Ishikawa (cell line): ENCODE results near the gene EDEM3.

ENCODE experiments used
- CEBPB ChIP-seq: IDR thresholded peaks from 2 replicates; pipeline ENCODE4 v1.6.1; 2012
- CREB1 ChIP-seq: IDR thresholded peaks from 2 replicates; pipeline ENCODE4 v1.6.1; 2012; ENCODE audit warnings: low read depth
- EGR1 ChIP-seq: IDR thresholded peaks from 2 replicates; pipeline ENCODE4 v1.6.1; 2012
- EP300 ChIP-seq: IDR thresholded peaks from 2 replicates; pipeline ENCODE4 v1.6.1; 2012; ENCODE audit warnings: borderline replicate concordance
- FOXM1 ChIP-seq: IDR thresholded peaks from 2 replicates; pipeline ENCODE4 v1.6.1; 2012; ENCODE audit warnings: low read depth, borderline replicate concordance
- NFIC ChIP-seq: IDR thresholded peaks from 2 replicates; pipeline ENCODE4 v1.6.1; 2012
- RAD21 ChIP-seq: IDR thresholded peaks from 2 replicates; pipeline ENCODE4 v1.6.1; 2012; ENCODE audit warnings: low read depth
- TAF1 ChIP-seq: IDR thresholded peaks from 2 replicates; pipeline ENCODE4 v1.6.1; 2012; ENCODE audit warnings: low read depth, mild to moderate bottlenecking
- TCF12 ChIP-seq: IDR thresholded peaks from 2 replicates; pipeline ENCODE4 v1.6.1; 2012; ENCODE audit warnings: low read depth
- TEAD4 ChIP-seq: IDR thresholded peaks from 2 replicates; pipeline ENCODE4 v1.6.1; 2012
- YY1 ChIP-seq: IDR thresholded peaks from 2 replicates; pipeline ENCODE4 v1.6.1; 2012; ENCODE audit warnings: low read depth
- ZBTB7A ChIP-seq: IDR thresholded peaks from 2 replicates; pipeline ENCODE4 v1.6.1; 2012; ENCODE audit warnings: low read depth
- TF ChIP-seq, protein P1 (sequence below): IDR thresholded peaks from 2 replicates; pipeline ENCODE4 v1.6.1; 2012; ENCODE audit warnings: low read depth, mild to moderate bottlenecking
- TF ChIP-seq, protein P2 (sequence below): IDR thresholded peaks from 2 replicates; pipeline ENCODE4 v1.6.1; 2012
- TF ChIP-seq, protein P3 (sequence below): IDR thresholded peaks from 2 replicates; pipeline ENCODE4 v1.6.1; 2012

EDEM3 gene

DNA sequence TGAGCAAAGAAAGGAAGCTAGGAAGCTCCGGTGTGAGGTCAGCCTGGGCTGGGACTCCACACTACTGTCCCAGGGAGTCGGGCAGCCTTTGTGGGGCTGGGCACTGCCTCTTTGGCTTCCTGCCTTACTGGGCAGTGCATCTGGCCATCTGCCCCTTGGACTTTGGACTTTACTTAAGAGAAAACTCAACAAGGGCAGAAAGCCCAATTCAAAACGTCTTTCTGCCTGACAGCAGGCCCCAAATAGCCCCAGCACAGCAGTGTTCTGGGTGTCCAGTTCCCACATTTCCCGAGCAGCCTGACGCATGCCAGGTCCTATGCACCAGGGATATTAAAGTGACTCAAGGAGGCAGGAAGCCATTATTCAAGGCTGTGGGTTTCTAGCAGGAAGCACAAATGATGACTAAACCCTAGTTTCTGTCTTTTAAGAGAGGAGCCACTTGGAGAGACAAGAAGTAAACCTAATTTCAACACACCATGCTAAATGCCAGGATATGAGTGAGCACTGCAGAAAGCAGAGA is 37.9 kb upstream of the EDEM3 start:
- TF ChIP-seq CEBPB (no peak), TAF1 (no peak), EP300 (no peak), NFIC (no peak)
- TF ChIP-seq, protein P1, sequence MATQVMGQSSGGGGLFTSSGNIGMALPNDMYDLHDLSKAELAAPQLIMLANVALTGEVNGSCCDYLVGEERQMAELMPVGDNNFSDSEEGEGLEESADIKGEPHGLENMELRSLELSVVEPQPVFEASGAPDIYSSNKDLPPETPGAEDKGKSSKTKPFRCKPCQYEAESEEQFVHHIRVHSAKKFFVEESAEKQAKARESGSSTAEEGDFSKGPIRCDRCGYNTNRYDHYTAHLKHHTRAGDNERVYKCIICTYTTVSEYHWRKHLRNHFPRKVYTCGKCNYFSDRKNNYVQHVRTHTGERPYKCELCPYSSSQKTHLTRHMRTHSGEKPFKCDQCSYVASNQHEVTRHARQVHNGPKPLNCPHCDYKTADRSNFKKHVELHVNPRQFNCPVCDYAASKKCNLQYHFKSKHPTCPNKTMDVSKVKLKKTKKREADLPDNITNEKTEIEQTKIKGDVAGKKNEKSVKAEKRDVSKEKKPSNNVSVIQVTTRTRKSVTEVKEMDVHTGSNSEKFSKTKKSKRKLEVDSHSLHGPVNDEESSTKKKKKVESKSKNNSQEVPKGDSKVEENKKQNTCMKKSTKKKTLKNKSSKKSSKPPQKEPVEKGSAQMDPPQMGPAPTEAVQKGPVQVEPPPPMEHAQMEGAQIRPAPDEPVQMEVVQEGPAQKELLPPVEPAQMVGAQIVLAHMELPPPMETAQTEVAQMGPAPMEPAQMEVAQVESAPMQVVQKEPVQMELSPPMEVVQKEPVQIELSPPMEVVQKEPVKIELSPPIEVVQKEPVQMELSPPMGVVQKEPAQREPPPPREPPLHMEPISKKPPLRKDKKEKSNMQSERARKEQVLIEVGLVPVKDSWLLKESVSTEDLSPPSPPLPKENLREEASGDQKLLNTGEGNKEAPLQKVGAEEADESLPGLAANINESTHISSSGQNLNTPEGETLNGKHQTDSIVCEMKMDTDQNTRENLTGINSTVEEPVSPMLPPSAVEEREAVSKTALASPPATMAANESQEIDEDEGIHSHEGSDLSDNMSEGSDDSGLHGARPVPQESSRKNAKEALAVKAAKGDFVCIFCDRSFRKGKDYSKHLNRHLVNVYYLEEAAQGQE, result no peak

DNA sequence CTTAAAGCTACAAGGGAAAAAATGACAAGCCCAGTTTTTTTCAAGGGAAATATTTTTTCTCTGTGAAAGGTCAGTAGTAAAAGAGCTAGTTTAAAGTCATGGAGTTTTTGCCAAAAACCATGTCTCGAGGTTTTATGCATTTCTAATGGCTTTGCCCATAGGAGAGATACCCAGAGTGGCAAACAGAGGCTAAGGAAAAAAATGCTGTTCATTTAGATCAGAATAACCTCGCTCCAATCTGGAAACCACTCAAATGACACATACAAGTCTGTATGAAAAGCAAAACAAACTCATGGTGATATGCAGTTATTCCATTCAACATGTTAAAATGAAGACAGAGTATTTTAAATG is 36.9 kb upstream of the EDEM3 start:
- TF ChIP-seq TEAD4 (no peak), TCF12 (no peak)
- TF ChIP-seq, protein P2, sequence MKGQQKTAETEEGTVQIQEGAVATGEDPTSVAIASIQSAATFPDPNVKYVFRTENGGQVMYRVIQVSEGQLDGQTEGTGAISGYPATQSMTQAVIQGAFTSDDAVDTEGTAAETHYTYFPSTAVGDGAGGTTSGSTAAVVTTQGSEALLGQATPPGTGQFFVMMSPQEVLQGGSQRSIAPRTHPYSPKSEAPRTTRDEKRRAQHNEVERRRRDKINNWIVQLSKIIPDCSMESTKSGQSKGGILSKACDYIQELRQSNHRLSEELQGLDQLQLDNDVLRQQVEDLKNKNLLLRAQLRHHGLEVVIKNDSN, result no peak

DNA sequence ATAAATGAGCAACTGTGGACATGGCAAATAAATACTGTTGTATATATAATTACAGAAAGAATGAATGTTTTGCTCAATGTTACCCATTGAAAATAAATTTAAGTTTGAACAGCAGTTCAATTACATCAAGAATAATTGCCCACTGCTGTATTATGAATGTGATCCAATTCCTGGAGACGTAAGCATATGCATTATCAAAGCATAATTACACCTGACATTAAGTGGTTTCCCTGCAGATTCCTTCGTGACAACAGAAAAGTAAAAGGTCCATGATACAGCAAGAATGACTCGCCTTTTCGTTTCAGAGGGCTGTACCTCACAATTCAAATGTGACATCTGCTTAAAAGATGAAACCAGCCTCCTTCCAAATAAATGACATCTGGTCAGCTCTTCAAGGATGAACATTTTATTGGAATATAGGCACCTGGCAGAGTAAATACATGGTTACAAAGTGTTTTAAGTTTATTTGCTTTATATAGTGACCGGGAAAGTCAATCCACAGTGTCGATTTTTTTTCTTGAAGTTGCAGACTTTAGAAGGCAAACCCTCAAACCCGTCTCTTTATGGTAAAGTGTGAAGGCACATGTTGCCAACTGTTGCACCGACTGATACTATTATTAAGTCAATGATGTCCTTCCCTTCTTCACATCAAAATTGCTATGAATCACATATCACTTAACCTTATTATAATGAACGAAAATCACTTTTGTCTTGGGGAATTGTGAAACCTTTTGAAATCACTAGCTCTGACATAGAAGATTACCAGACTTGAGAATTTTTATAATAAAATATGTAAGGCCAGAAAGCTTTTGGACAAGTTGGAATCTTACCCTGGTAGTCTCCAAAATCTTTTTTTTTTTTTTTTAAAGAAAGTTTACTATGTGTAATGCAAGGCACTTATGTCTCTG is 36.2 kb upstream of the EDEM3 start:
- TF ChIP-seq, protein P2, result no peak
- no peak for TF ChIP-seq CREB1
- no peak for TF ChIP-seq TAF1
- TF ChIP-seq CEBPB, result no peak

DNA sequence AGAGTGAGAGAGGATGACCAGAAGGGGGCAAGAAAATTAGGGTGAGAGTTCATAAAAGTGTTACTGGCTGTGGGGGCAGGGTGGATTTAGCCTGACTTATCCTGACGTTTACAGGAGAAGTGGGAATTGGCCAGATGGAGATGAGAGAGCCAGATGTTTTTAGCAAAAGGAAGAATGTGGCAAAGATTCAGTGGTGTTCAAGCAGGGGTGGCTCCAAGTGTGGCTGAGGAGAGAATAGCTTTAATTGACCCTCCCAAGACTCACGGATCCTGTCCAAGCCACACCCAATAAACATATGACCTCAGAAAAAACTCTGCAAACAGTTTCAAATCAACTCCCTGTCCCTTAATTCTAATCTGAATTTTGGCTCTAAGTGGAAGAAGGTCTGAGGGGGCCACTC is 35.2 kb upstream of the EDEM3 start:
- TF ChIP-seq, protein P1, result no peak
- no peak for TF ChIP-seq EGR1
- no peak for TF ChIP-seq CEBPB
- TF ChIP-seq, protein P2, result no peak
- TF ChIP-seq EP300, result no peak
- TF ChIP-seq FOXM1, result no peak
- TF ChIP-seq TCF12, result no peak
- no peak for TF ChIP-seq RAD21
- TF ChIP-seq, protein P3, sequence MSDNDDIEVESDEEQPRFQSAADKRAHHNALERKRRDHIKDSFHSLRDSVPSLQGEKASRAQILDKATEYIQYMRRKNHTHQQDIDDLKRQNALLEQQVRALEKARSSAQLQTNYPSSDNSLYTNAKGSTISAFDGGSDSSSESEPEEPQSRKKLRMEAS, result no peak
- no peak for TF ChIP-seq ZBTB7A

DNA sequence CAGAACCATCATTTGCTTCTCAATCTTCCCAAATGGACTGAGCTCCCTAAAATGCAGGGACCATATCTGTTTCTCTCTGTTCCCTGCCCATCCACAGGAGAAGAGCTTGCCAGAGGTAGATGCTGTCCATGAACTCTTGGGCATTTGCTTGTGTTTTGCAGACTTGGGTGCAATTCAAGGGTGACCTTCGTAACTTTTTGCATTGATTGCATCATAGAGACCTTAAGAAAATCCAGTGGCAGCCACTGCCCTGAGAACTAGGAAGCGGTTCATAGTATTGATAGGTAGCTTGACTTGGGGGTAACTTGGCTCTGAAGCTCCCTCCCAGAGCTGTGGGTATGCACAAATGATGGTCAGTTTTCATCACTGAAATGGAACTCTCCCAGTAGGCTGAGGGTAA is 34.3 kb upstream of the EDEM3 start:
- TF ChIP-seq, protein P2, result no peak
- TF ChIP-seq TAF1, result no peak
- no peak for TF ChIP-seq NFIC
- no peak for TF ChIP-seq CREB1
- TF ChIP-seq, protein P3, result no peak
- no peak for TF ChIP-seq EP300
- TF ChIP-seq TEAD4, result no peak
- TF ChIP-seq CEBPB, result no peak
- TF ChIP-seq FOXM1, result no peak
- no peak for TF ChIP-seq YY1
- TF ChIP-seq RAD21, result no peak
- TF ChIP-seq EGR1, result no peak
- TF ChIP-seq, protein P1, result no peak
- TF ChIP-seq TCF12, result no peak
- no peak for TF ChIP-seq ZBTB7A
